ENCODE data around the gene HGS.
A peak's percentile ranks its signal among the peaks of the same experiment; 100 is the strongest.

HGS gene

GRCh38 chr17:81664051-81664470 lies 19.8 kb upstream of the HGS start:
- ChIA-PET CTCF (interaction anchor here (0.8 to 1.3 kb wide), 2 partner anchors 15 to 49 kb away, joined by 3 read pairs; no protein-coding TSS in a partner anchor), POLR2A (interaction anchor here (0.7 kb wide), 1 partner anchor 88 kb away, joined by 4 read pairs; no protein-coding TSS in a partner anchor)
- TF ChIP-seq CTCF (IDR thresholded peaks at IDR 0.05; ENCODE audit: insufficient read depth, low read length, missing control alignments), result no peak
- no peak overlapping the region for H3K4me3 ChIP-seq (ENCODE audit: low read depth, low read length)
- no peak for DNase-seq (ENCODE audit: low read depth, low spot score)

DNA sequence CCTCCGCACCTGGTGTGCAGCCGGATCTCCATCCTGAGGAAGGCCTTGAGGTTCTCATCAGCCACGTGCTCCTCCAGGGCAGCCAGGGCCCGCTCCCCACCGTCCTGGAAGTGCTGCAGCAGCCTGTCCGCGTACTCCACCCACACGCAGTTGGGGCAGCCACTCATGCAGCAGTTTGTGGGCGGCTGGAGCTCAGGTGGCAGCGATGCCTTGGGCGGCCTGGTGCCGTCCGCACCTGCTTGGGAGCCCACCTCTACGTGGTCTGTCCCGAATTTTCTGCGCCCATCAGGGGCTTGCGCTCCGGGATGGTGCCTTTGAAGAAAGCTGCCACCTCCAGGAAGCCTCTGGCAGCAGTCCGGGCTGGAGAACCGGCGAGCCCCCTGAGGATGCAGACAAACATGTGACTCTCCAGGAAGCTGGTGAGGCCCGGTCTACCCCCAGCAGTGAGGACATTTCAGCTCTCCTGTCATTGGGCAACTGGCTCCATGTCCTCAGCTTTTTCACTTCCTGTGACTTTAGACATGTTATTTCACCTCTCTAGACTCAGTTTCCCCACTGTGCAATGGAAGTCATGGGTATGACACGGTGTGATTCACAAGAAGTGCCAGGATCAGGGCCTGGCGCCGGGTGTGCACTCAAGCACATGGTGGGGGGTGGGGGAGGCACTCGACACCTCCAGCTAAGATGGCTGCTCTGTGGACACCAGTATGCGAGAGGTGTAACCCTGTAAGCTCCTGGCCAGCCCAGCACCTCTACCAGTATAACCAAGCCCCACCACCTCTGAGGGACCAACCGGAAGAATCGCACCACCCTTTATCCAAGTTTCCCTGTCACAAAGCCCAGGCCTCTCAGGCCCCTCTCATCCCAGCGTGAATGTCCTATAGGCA lies 18.4 kb upstream of the HGS start:
- TF ChIP-seq CTCF (IDR thresholded peaks at IDR 0.05; ENCODE audit: insufficient read depth, low read length, missing control alignments), result no peak
- H3K4me3 ChIP-seq (ENCODE audit: low read depth, low read length), result peak overlapping the region; percentile 84
- POLR2A ChIA-PET, result interaction anchor here (0.5 to 2.2 kb wide), 4 partner anchors 9 to 159 kb away, joined by 3 to 7 read pairs (median 4); partner anchors contain the start of gene PDE6G
- DNase-seq (ENCODE audit: low read depth, low spot score), result no peak
- CTCF ChIA-PET, result interaction anchor here (0.6 to 1.3 kb wide), 4 partner anchors 10 to 64 kb away, joined by 3 to 7 read pairs (median 3); no protein-coding TSS in a partner anchor

GRCh38 chr17:81666092-81666341 lies 17.8 kb upstream of the HGS start:
- ChIA-PET CTCF (interaction anchor here (1.2 kb wide), 1 partner anchor 22 kb away, joined by 3 read pairs; no protein-coding TSS in a partner anchor), POLR2A (interaction anchor here (0.9 to 2.2 kb wide), 4 partner anchors 9 to 30 kb away, joined by 3 to 7 read pairs (median 4); partner anchors contain the start of genes ARL16, HGS and PDE6G)
- H3K4me3 ChIP-seq (ENCODE audit: low read depth, low read length), result peak overlapping the region; percentile 84
- DNase-seq (ENCODE audit: low read depth, low spot score), result no peak
- no peak for TF ChIP-seq CTCF (IDR thresholded peaks at IDR 0.05; ENCODE audit: insufficient read depth, low read length, missing control alignments)

DNA sequence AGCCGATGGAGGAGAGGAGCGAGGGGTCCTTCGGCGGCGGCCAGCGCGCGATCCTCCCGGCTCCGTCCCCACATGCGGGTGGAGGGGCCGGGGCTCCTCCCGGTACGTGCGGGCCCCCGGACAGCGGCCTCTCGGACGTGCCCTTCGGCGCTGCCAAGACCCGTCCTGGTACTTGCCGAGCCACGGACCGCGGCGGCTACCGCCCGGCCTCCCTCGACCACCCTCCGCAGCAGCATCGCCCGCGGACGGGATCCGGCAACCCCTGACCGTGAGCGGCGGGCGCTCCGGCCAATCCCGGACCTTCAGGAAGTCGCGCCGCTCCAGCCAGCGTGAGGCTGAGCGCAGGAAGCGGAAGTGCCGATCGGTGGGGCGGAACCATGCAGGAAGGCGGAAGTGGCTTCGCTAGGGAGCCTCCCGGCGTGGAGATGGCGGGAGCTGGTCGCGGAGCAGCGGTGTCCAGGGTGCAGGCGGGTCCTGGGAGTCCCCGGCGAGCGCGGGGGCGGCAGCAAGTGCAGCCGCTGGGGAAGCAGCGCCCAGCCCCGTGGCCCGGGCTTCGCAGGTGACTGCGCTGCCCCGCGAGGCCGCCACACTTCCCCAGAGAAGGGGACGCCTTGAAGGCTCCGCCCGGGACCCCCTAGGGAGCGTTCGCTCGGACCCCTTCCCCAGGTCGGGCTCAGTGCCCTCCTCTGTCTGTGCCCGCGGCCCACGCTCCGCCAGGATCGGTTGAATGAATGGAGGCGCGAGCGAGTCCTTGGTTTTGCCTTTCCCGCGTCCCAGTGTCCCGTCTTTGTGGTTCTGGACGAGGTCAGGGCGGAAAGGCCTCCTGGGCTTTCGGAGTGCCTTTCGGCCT lies 17.2 kb upstream of the HGS start, which contains the start of the genes CCDC137 and OXLD1:
TSS of gene CCDC137 (plus strand) at position 396 of the 850 bp plus-strand sequence. CDS start at position 426, 30 bp downstream.
TSS of gene OXLD1 (minus strand) at position 264 of the 850 bp plus-strand sequence. CDS start at position 236, 28 bp downstream.
- CTCF ChIA-PET, result interaction anchor here (1.2 kb wide), 1 partner anchor 21 kb away, joined by 3 read pairs; no protein-coding TSS in a partner anchor
- H3K4me3 ChIP-seq (ENCODE audit: low read depth, low read length), result peak within 1 kb of the TSS; percentile 84
- peak; percentile 67 for DNase-seq (ENCODE audit: low read depth, low spot score)
- POLR2A ChIA-PET, result interaction anchor here (0.9 to 2.2 kb wide), 4 partner anchors 9 to 29 kb away, joined by 3 to 7 read pairs (median 4); partner anchors contain the start of genes ARL16, HGS and PDE6G
- no peak for TF ChIP-seq CTCF (IDR thresholded peaks at IDR 0.05; ENCODE audit: insufficient read depth, low read length, missing control alignments)

- H3K4me3 ChIP-seq (ENCODE audit: low read depth, low read length), result peak overlapping the region; percentile 18
- no peak for TF ChIP-seq CTCF (IDR thresholded peaks at IDR 0.05; ENCODE audit: insufficient read depth, low read length, missing control alignments)
- ChIA-PET POLR2A (interaction anchor here (2.2 kb wide), 1 partner anchor 11 kb away, joined by 7 read pairs; the partner anchor contains the start of gene PDE6G), CTCF (interaction anchor here (1.5 kb wide), 1 partner anchor 10 kb away, joined by 5 read pairs; no protein-coding TSS in a partner anchor)
- no peak for DNase-seq (ENCODE audit: low read depth, low spot score)
These were observed 16.1 kb upstream of the HGS start for GRCh38 chr17:81667754-81668153.

Data from AG04449 (cell line).